Activated T-helper 1 cell treated with anti-CD3 and anti-CD28 coated beads, Interleukin-12 subunit alpha, Interleukin-12 subunit beta, Interleukin-2, Interleukin-4 antibody, amounts not matched to agents 30 ng/mL and 10 ng/mL and 1 ng/mL, durations not matched to agents 14 hours and 24 hours and 36 hours (primary cell): Measurements from ENCODE around the gene LYRM1. TPM values are rescaled to one million over a fixed set of nuclear protein-coding genes. Genes with fewer than 3 reads are reported as not detected.
"Not testable (repeated sequence)": the region's sequence is repeated elsewhere in the genome, so short reads cannot be mapped to it uniquely, and the experiment has no call there.

Experiments
- DNase-seq: peaks from one replicate; pipeline ENCODE4 v3.0.0; 2021; ENCODE audit warnings: low spot score
- H3K27ac Mint-ChIP-seq: one replicate; pipeline ENCODE4 v1.8.0; 2021; ENCODE audit warnings: mild to moderate bottlenecking, mixed read lengths
- H3K27me3 Mint-ChIP-seq: one replicate; pipeline ENCODE4 v1.8.0; 2022; ENCODE audit warnings: mild to moderate bottlenecking, moderate library complexity, mixed read lengths; ENCODE audit not compliant: insufficient read depth
- H3K36me3 Mint-ChIP-seq: one replicate; pipeline ENCODE4 v1.8.0; 2021; ENCODE audit warnings: low read depth, mixed read lengths
- H3K4me1 Mint-ChIP-seq: one replicate; pipeline ENCODE4 v1.8.0; 2021; ENCODE audit warnings: low read depth, mixed read lengths
- H3K4me3 Mint-ChIP-seq: one replicate; pipeline ENCODE4 v1.8.0; 2021; ENCODE audit warnings: mild to moderate bottlenecking, moderate library complexity, mixed read lengths
- H3K9me3 Mint-ChIP-seq: one replicate; pipeline ENCODE4 v1.8.0; 2021; ENCODE audit warnings: mixed read lengths
- intact Hi-C: fragments of 100-400 bp; cut with micrococcal nuclease; formaldehyde crosslinking; loops from one replicate; pipeline ENCODE4 v1.15.1; 2024
- total RNA-seq: library from RNA; stranded (reverse); gene quantifications from 2 replicates; pipeline ENCODE4 v1.2.3, GENCODE V29; 2022

The LYRM1 gene
- total RNA-seq, 1 donor from 2014 or later: 23.7 TPM

- peak overlapping the region; percentile 78 for H3K27ac Mint-ChIP-seq
- intact Hi-C loops: loop anchor here (1.0 to 2.0 kb wide), 2 partner anchors 11 to 27 kb away; partner anchors contain the start of genes DCUN1D3 and LYRM1
- no peak for DNase-seq
These were observed 10.8 kb downstream of the LYRM1 start for GRCh38 chr16:20911361-20911760.

GRCh38 chr16:20916289-20916688 lies 15.7 kb downstream of the LYRM1 start:
- Mint-ChIP-seq H3K27me3 (no peaks in the 10 kb centered on the region), H3K36me3 (peaks cover 35% of the 10 kb centered on the region), H3K4me1 (peaks cover 36% of the 10 kb centered on the region), H3K9me3 (no peaks in the 10 kb centered on the region), H3K27ac (no peak overlapping the region), H3K4me3 (no peak overlapping the region)
- no peak for DNase-seq
- intact Hi-C loops: no loop called here

More at GRCh38 chr16:20911361-20911760, 10.8 kb downstream of the LYRM1 start:
- peaks cover 49% of the 10 kb centered on the region for H3K4me1 Mint-ChIP-seq
- H3K27me3 Mint-ChIP-seq: no peaks in the 10 kb centered on the region
- H3K4me3 Mint-ChIP-seq: peak overlapping the region; percentile 71
- H3K36me3 Mint-ChIP-seq: peaks cover 10% of the 10 kb centered on the region
- H3K9me3 Mint-ChIP-seq: no peaks in the 10 kb centered on the region

- H3K36me3 Mint-ChIP-seq: peaks cover 35% of the 10 kb centered on the region
- peaks cover 30% of the 10 kb centered on the region for H3K4me1 Mint-ChIP-seq
- no peaks in the 10 kb centered on the region for H3K9me3 Mint-ChIP-seq
- H3K27ac Mint-ChIP-seq: peak overlapping the region; percentile 24
- intact Hi-C loops: no loop called here
- H3K4me3 Mint-ChIP-seq: no peak overlapping the region
- no peaks in the 10 kb centered on the region for H3K27me3 Mint-ChIP-seq
- no peak for DNase-seq
These were observed 16.4 kb downstream of the LYRM1 start for GRCh38 chr16:20916942-20917341.

GRCh38 chr16:20918486-20919239 lies 18.1 kb downstream of the LYRM1 start:
- H3K4me3 Mint-ChIP-seq: no peak overlapping the region
- DNase-seq: no peak
- H3K27ac Mint-ChIP-seq: peak overlapping the region; percentile 38
- H3K4me1 Mint-ChIP-seq: peaks cover 30% of the 10 kb centered on the region
- H3K36me3 Mint-ChIP-seq: peaks cover 40% of the 10 kb centered on the region
- intact Hi-C loops: no loop called here
- H3K27me3 Mint-ChIP-seq: no peaks in the 10 kb centered on the region
- no peaks in the 10 kb centered on the region for H3K9me3 Mint-ChIP-seq

- no peak overlapping the region for H3K27ac Mint-ChIP-seq
- H3K4me1 Mint-ChIP-seq: peaks cover 30% of the 10 kb centered on the region
- no peaks in the 10 kb centered on the region for H3K9me3 Mint-ChIP-seq
- H3K36me3 Mint-ChIP-seq: peaks cover 50% of the 10 kb centered on the region
- no peak overlapping the region for H3K4me3 Mint-ChIP-seq
- no peaks in the 10 kb centered on the region for H3K27me3 Mint-ChIP-seq
- intact Hi-C loops: no loop called here
- DNase-seq: no peak
These were observed 19.5 kb downstream of the LYRM1 start for GRCh38 chr16:20920091-20920490.

GRCh38 chr16:20920799-20921198 lies 20.2 kb downstream of the LYRM1 start:
- Mint-ChIP-seq H3K36me3 (peaks cover 49% of the 10 kb centered on the region), H3K9me3 (no peaks in the 10 kb centered on the region)

GRCh38 chr16:20923876-20924275 lies 23.3 kb downstream of the LYRM1 start:
- Mint-ChIP-seq H3K36me3 (peaks cover 30% of the 10 kb centered on the region), H3K27ac (no peak overlapping the region), H3K4me3 (no peak overlapping the region), H3K9me3 (no peaks in the 10 kb centered on the region), H3K27me3 (no peaks in the 10 kb centered on the region), H3K4me1 (peaks cover 15% of the 10 kb centered on the region)
- DNase-seq: no peak
- intact Hi-C loops: no loop called here

More at GRCh38 chr16:20920799-20921198, 20.2 kb downstream of the LYRM1 start:
- intact Hi-C loops: no loop called here
- DNase-seq: no peak
- Mint-ChIP-seq H3K27ac (no peak overlapping the region), H3K4me1 (peaks cover 30% of the 10 kb centered on the region), H3K4me3 (no peak overlapping the region), H3K27me3 (no peaks in the 10 kb centered on the region)

GRCh38 chr16:20925751-20926150 lies 25.2 kb downstream of the LYRM1 start:
- intact Hi-C loops: no loop called here
- Mint-ChIP-seq H3K4me3 (no peak overlapping the region), H3K9me3 (no peaks in the 10 kb centered on the region), H3K36me3 (peaks cover 22% of the 10 kb centered on the region), H3K4me1 (no peaks in the 10 kb centered on the region), H3K27ac (no peak overlapping the region), H3K27me3 (no peaks in the 10 kb centered on the region)
- no peak for DNase-seq

- H3K4me3 Mint-ChIP-seq: no peak overlapping the region
- H3K4me1 Mint-ChIP-seq: no peaks in the 10 kb centered on the region
- no peaks in the 10 kb centered on the region for H3K9me3 Mint-ChIP-seq
- H3K27me3 Mint-ChIP-seq: no peaks in the 10 kb centered on the region
- H3K36me3 Mint-ChIP-seq: peaks cover 16% of the 10 kb centered on the region
- no peak for DNase-seq
- intact Hi-C loops: no loop called here
- H3K27ac Mint-ChIP-seq: no peak overlapping the region
These were observed 28.3 kb downstream of the LYRM1 start for GRCh38 chr16:20928774-20929411.

GRCh38 chr16:20929676-20930364 lies 29.2 kb downstream of the LYRM1 start:
- DNase-seq, H3K9me3 Mint-ChIP-seq, H3K4me3 Mint-ChIP-seq, H3K27ac Mint-ChIP-seq, H3K4me1 Mint-ChIP-seq, H3K27me3 Mint-ChIP-seq, H3K36me3 Mint-ChIP-seq, intact Hi-C loops: not testable (repeated sequence)

GRCh38 chr16:20930365-20930690 lies 29.8 kb downstream of the LYRM1 start:
- Mint-ChIP-seq H3K9me3 (no peaks in the 10 kb centered on the region), H3K36me3 (peaks cover 7% of the 10 kb centered on the region), H3K4me3 (no peak overlapping the region), H3K27ac (no peak overlapping the region), H3K27me3 (no peaks in the 10 kb centered on the region), H3K4me1 (no peaks in the 10 kb centered on the region)
- intact Hi-C loops: no loop called here
- no peak for DNase-seq

- Mint-ChIP-seq H3K4me1 (no peaks in the 10 kb centered on the region), H3K4me3 (no peak overlapping the region), H3K27ac (no peak overlapping the region), H3K27me3 (no peaks in the 10 kb centered on the region), H3K9me3 (no peaks in the 10 kb centered on the region), H3K36me3 (peaks cover 2% of the 10 kb centered on the region)
- intact Hi-C loops: no loop called here
- DNase-seq: no peak
These were observed 30.6 kb downstream of the LYRM1 start for GRCh38 chr16:20931066-20931600.

- Mint-ChIP-seq H3K27ac (no peak overlapping the region), H3K4me1 (peaks cover 10% of the 10 kb centered on the region), H3K36me3 (no peaks in the 10 kb centered on the region), H3K27me3 (no peaks in the 10 kb centered on the region), H3K4me3 (no peak overlapping the region), H3K9me3 (no peaks in the 10 kb centered on the region)
- intact Hi-C loops: no loop called here
- DNase-seq: no peak
These were observed 33.0 kb downstream of the LYRM1 start for GRCh38 chr16:20933589-20933988.
